GM12872 (cell line): Measurements from ENCODE around the gene STAU1.

Experiments used
- TF ChIP-seq, protein P1 (sequence below): IDR thresholded peaks from 3 replicates; pipeline ENCODE4 v1.5.1; 2011; ENCODE audit warnings: low read depth, mild to moderate bottlenecking, low read length, moderate library complexity; ENCODE audit not compliant: insufficient read depth

Gene STAU1

DNA sequence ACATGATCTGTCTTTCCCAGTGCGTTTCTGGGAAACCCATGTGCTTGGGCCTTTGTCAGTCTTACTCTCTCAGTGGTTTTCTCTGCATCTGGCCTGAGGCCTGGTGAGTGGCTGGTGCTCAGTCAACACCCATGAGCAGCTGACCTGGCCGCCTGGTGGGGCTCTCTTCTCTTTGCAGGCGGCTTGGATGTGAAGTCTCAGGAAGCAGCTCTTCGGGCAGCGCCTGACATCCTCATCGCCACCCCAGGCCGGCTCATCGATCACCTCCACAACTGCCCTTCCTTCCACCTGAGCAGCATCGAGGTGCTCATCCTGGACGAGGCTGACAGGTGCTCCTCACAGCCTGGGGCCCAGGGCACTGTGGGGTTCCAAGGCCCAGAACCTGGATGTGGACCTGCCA is 41.9 kb upstream of the STAU1 start:
- TF ChIP-seq, protein P1, sequence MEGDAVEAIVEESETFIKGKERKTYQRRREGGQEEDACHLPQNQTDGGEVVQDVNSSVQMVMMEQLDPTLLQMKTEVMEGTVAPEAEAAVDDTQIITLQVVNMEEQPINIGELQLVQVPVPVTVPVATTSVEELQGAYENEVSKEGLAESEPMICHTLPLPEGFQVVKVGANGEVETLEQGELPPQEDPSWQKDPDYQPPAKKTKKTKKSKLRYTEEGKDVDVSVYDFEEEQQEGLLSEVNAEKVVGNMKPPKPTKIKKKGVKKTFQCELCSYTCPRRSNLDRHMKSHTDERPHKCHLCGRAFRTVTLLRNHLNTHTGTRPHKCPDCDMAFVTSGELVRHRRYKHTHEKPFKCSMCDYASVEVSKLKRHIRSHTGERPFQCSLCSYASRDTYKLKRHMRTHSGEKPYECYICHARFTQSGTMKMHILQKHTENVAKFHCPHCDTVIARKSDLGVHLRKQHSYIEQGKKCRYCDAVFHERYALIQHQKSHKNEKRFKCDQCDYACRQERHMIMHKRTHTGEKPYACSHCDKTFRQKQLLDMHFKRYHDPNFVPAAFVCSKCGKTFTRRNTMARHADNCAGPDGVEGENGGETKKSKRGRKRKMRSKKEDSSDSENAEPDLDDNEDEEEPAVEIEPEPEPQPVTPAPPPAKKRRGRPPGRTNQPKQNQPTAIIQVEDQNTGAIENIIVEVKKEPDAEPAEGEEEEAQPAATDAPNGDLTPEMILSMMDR = no peak

DNA sequence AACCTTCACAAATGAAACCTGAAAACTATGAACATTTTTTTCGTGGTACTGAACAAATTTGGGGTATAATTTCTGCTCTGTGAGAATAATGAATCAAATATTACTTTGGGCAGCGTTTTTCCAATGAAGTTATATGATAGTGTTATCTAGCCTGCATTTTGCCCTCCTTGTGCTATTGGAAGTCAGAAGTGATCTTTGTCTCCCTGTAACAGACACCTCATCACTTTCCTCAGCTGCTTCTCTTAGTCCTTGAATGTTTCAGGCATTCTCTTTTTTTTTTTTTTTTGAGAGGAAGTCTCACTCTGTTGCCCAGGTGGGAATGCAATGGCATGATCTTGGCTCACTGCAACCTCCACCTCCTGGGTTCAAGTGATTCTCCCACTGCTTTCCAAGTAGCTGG is 41.2 kb upstream of the STAU1 start:
- TF ChIP-seq, protein P1 = no peak

DNA sequence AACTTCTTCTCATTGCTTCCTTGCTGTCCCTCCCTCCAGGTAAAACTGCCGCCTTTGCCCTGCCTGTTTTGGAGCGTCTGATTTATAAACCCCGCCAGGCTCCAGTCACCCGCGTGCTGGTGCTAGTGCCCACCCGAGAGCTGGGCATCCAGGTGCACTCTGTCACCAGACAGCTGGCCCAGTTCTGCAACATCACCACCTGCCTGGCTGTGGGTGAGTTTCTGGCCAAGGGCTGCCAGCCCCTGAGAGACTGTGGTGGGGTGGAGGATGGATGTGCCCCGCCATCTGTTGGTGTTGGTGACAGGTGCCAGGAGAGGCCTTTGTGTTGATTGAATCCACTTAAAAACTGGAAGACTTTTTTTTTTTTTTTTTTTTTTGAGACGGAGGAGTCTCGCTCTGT is 40.5 kb upstream of the STAU1 start:
- TF ChIP-seq, protein P1 = no peak

DNA sequence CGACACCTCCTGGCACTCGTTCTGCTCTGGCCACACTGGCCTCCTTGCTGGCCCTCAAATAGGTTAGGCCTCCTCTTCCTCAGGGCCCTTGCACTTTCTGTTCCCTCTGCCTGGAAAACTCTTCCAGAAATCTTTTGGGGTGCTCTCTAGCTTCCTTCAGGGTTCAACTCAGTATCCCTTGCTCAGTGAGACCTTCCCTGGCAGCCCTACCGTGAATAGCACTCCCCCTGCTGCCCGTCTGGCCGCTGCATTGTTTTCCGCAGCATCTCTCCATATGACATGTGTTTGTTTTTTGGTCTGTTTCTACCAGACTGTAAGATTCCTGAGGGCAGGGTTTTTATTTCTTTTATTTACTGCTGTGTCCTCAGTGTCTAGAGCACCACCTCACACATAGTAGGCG is 37.8 kb upstream of the STAU1 start:
- TF ChIP-seq, protein P1 = no peak

DNA sequence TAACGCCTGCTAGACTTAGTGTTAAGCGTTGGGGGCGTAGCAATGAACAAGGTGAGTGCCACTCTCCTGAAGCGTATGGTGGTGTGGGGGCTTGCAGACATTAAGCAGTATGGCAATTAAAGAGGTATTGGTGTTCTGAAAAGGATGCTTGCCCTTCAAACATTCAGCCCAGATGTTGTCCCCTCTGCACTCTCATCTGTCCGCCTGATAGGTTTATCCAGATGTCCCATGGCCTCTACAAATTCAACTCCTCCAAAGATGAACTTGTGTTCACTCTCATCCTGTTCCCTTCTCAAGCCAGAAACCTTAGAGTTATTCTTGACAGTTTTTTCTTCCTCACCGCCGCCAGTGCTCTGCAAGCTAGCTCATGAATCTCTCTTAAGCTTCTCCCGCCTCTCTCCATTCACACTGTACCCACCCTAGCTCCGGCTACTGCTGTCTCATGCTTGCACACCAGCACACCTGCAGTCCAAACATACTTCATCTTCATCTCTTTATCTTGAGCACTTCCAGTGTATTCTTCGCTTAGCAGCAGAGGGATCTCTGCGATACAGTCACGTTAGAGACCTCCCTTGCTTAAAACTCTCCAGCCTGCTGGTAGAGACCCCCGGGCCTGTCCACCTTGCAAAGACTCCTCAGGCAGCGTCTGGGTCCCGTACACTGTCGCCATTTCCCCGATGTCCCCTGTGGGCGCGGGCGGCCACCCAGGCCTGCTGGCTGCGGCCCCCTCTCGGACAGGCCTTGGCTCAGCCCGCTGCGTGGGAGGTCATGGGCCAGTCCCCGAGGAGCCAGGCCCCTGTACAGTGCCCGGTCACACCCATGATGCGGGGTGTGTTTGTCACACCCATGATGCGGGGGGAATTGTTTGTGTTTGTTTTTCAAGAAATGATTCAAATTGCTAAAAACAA is 32.0 kb upstream of the STAU1 start:
- TF ChIP-seq, protein P1 = no peak

DNA sequence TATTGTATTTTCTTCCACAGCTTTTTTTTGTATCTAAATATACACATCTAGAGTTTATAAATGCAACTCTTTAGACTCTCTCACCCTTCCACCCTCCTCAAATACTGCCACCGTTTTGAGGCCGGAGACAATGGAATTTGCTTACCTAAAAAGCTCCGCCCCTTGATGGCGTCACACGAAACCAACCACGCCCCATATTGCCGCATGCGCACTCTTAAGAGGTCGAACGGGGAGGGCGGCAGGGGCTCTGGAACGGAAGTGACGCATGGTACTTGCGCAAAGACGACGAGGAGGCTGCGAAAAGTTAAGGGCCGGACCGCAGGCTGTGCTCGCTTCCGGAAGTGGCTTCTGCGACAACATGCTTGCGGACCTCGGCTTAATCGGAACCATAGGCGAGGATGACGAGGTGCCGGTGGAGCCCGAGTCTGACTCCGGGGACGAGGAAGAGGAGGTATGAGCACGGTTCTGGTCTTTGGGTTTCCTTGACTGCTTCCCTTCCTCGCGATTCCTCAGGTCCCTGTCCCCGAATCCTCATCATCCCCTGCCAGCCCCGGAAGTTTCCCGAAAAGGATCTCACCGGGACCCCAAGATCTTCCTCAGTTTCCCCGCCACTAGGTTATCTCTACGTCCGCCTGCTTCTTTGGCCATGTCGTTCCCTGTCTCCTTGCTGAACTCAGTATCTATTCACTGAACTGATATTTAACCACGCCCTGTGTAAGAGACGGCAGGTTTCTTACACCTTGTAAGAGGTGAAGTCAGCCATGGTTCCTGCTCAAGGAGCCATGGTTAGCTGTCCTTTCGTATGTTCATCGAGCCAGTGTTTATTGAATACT is 31.2 kb upstream of the STAU1 start, which contains the start of gene DDX27:
Gene DDX27, plus strand, starts transcription at position 326 of the 833 bp plus-strand sequence. Its CDS starts 33 bp downstream, at position 359.
- TF ChIP-seq, protein P1 = no peak

DNA sequence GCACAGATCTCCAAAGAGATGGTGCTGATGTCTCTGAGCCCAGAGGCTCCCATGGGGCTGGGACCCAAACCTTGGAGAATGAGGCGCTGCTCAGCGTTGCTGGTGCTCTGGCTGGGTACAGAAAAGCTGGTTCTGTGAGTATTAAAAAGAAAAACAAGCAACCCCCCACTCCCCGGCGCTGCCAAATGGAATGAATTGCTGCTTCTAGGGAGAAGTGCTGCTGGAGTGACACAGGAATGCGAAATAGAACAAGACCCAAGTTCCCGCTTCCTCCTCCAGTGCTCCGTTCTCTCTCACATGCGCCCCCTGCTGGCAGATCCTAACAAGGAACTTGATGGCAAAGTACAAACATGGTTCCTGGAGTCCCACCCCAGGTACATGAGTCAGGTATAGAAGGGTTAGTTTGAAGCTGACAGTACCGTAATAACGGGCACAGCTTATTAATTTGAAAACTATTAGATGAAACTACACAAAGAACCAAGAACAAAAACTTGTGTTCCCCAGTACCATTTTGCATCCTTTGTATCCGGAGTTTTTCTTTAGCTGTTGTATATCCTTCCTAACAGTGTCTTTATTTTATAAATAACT is 29.0 kb upstream of the STAU1 start:
- TF ChIP-seq, protein P1 = peak; percentile 90
